ENCODE data around the gene CFAP206.

Gene CFAP206

GRCh38 chr6:87373377-87373776 lies 34.4 kb upstream of the CFAP206 start:
- no peaks in the 10 kb centered on the region for H3K79me2 ChIP-seq (ENCODE audit: insufficient read depth, low read depth)
- no peak for TF ChIP-seq CTCF (conservative IDR thresholded peaks at IDR 0.05; ENCODE audit: low read depth, low read length)
- H2AFZ ChIP-seq (ENCODE audit: low read depth): no peak overlapping the region
- no peak overlapping the region for H3K4me3 ChIP-seq (IDR thresholded peaks at IDR 0.05; ENCODE audit: insufficient read depth, low read depth, low read length)
- no peaks in the 10 kb centered on the region for H4K20me1 ChIP-seq (ENCODE audit: insufficient read depth)
- no peak overlapping the region for H3K9ac ChIP-seq
- H3K27ac ChIP-seq: no peak overlapping the region
- H3K4me1 ChIP-seq (ENCODE audit: low read depth, poor library complexity, severe bottlenecking): no peaks in the 10 kb centered on the region
- H3K27me3 ChIP-seq (ENCODE audit: insufficient read depth, low read depth): no peaks in the 10 kb centered on the region
- no peak overlapping the region for H3K4me2 ChIP-seq
- no peaks in the 10 kb centered on the region for H3K36me3 ChIP-seq (ENCODE audit: insufficient read depth)

- H3K36me3 ChIP-seq (ENCODE audit: insufficient read depth): no peaks in the 10 kb centered on the region
- H3K4me3 ChIP-seq (IDR thresholded peaks at IDR 0.05; ENCODE audit: insufficient read depth, low read depth, low read length): no peak overlapping the region
- no peak overlapping the region for H3K9ac ChIP-seq
- H3K4me1 ChIP-seq (ENCODE audit: low read depth, poor library complexity, severe bottlenecking): no peaks in the 10 kb centered on the region
- H4K20me1 ChIP-seq (ENCODE audit: insufficient read depth): no peaks in the 10 kb centered on the region
- no peak overlapping the region for H3K4me2 ChIP-seq
- H3K27me3 ChIP-seq (ENCODE audit: insufficient read depth, low read depth): no peaks in the 10 kb centered on the region
- no peaks in the 10 kb centered on the region for H3K79me2 ChIP-seq (ENCODE audit: insufficient read depth, low read depth)
- no peak overlapping the region for H2AFZ ChIP-seq (ENCODE audit: low read depth)
- H3K27ac ChIP-seq: no peak overlapping the region
- no peak for TF ChIP-seq CTCF (conservative IDR thresholded peaks at IDR 0.05; ENCODE audit: low read depth, low read length)
These were observed 32.5 kb upstream of the CFAP206 start for GRCh38 chr6:87375315-87375714.

- Histone ChIP-seq H3K27me3 (ENCODE audit: insufficient read depth, low read depth) (no peaks in the 10 kb centered on the region), H2AFZ (ENCODE audit: low read depth) (no peak overlapping the region), H3K4me1 (ENCODE audit: low read depth, poor library complexity, severe bottlenecking) (no peaks in the 10 kb centered on the region), H3K4me2 (no peak overlapping the region), H3K9ac (no peak overlapping the region), H3K36me3 (ENCODE audit: insufficient read depth) (no peaks in the 10 kb centered on the region), H3K79me2 (ENCODE audit: insufficient read depth, low read depth) (no peaks in the 10 kb centered on the region), H4K20me1 (ENCODE audit: insufficient read depth) (no peaks in the 10 kb centered on the region), H3K27ac (no peak overlapping the region), H3K4me3 (IDR thresholded peaks at IDR 0.05; ENCODE audit: insufficient read depth, low read depth, low read length) (no peak overlapping the region)
- no peak for TF ChIP-seq CTCF (conservative IDR thresholded peaks at IDR 0.05; ENCODE audit: low read depth, low read length)
These were observed 31.1 kb upstream of the CFAP206 start for GRCh38 chr6:87376643-87377042.

GRCh38 chr6:87378947-87379346 lies 28.8 kb upstream of the CFAP206 start:
- no peaks in the 10 kb centered on the region for H3K79me2 ChIP-seq (ENCODE audit: insufficient read depth, low read depth)
- no peak overlapping the region for H3K27ac ChIP-seq
- no peak overlapping the region for H2AFZ ChIP-seq (ENCODE audit: low read depth)
- no peaks in the 10 kb centered on the region for H3K36me3 ChIP-seq (ENCODE audit: insufficient read depth)
- no peaks in the 10 kb centered on the region for H3K27me3 ChIP-seq (ENCODE audit: insufficient read depth, low read depth)
- no peak overlapping the region for H3K4me2 ChIP-seq
- no peak overlapping the region for H3K4me3 ChIP-seq (IDR thresholded peaks at IDR 0.05; ENCODE audit: insufficient read depth, low read depth, low read length)
- H4K20me1 ChIP-seq (ENCODE audit: insufficient read depth): no peaks in the 10 kb centered on the region
- no peaks in the 10 kb centered on the region for H3K4me1 ChIP-seq (ENCODE audit: low read depth, poor library complexity, severe bottlenecking)
- no peak overlapping the region for H3K9ac ChIP-seq
- TF ChIP-seq CTCF (conservative IDR thresholded peaks at IDR 0.05; ENCODE audit: low read depth, low read length): no peak

GRCh38 chr6:87382861-87383260 lies 24.9 kb upstream of the CFAP206 start:
- no peak for TF ChIP-seq CTCF (conservative IDR thresholded peaks at IDR 0.05; ENCODE audit: low read depth, low read length)
- Histone ChIP-seq H3K4me3 (IDR thresholded peaks at IDR 0.05; ENCODE audit: insufficient read depth, low read depth, low read length) (no peak overlapping the region), H3K4me2 (no peak overlapping the region), H3K27me3 (ENCODE audit: insufficient read depth, low read depth) (no peaks in the 10 kb centered on the region), H3K79me2 (ENCODE audit: insufficient read depth, low read depth) (no peaks in the 10 kb centered on the region), H3K9ac (no peak overlapping the region), H3K27ac (no peak overlapping the region), H3K36me3 (ENCODE audit: insufficient read depth) (no peaks in the 10 kb centered on the region), H3K4me1 (ENCODE audit: low read depth, poor library complexity, severe bottlenecking) (no peaks in the 10 kb centered on the region), H4K20me1 (ENCODE audit: insufficient read depth) (no peaks in the 10 kb centered on the region), H2AFZ (ENCODE audit: low read depth) (no peak overlapping the region)
